ELR (cell line): ENCODE results near the gene USP13.
A peak's percentile ranks its signal among the peaks of the same experiment; 100 is the strongest.
"Not testable (repeated sequence)": the region's sequence is repeated elsewhere in the genome, so short reads cannot be mapped to it uniquely, and the experiment has no call there.

ENCODE experiments used
- DNase-seq: peaks from one replicate; pipeline ENCODE4 v3.0.0-alpha.2; 2015; ENCODE audit warnings: low read depth

USP13 gene

GRCh38 chr3:179655236-179655635, 2.4 kb downstream of the USP13 start:
- no peak for DNase-seq

- no peak for DNase-seq
These were observed 5.8 kb downstream of the USP13 start for GRCh38 chr3:179658606-179659005.

GRCh38 chr3:179660872-179661271, 8.0 kb downstream of the USP13 start:
- no peak for DNase-seq

GRCh38 chr3:179661777-179662176, 8.9 kb downstream of the USP13 start:
- no peak for DNase-seq

GRCh38 chr3:179663093-179663492, 10.3 kb downstream of the USP13 start:
- no peak for DNase-seq

GRCh38 chr3:179666030-179666429, 13.2 kb downstream of the USP13 start:
- peak; percentile 20 for DNase-seq

- DNase-seq = no peak
These were observed 13.7 kb downstream of the USP13 start for GRCh38 chr3:179666436-179667035.

- DNase-seq = no peak
These were observed 15.6 kb downstream of the USP13 start for GRCh38 chr3:179668429-179668828.

- DNase-seq = no peak
These were observed 17.5 kb downstream of the USP13 start for GRCh38 chr3:179670311-179670710.

- DNase-seq = no peak
These were observed 18.5 kb downstream of the USP13 start for GRCh38 chr3:179671309-179671708.

- DNase-seq = peak; percentile 16
These were observed 19.0 kb downstream of the USP13 start for GRCh38 chr3:179671747-179672242.

- DNase-seq = no peak
These were observed 20.1 kb downstream of the USP13 start for GRCh38 chr3:179672918-179673317.

- no peak for DNase-seq
These were observed 20.7 kb downstream of the USP13 start for GRCh38 chr3:179673523-179673922.

GRCh38 chr3:179676081-179676480, 23.2 kb downstream of the USP13 start:
- DNase-seq = no peak

- no peak for DNase-seq
These were observed 25.0 kb downstream of the USP13 start for GRCh38 chr3:179677884-179678283.

- DNase-seq = no peak
These were observed 28.8 kb downstream of the USP13 start for GRCh38 chr3:179681492-179682263.

- DNase-seq = no peak
These were observed 29.7 kb downstream of the USP13 start for GRCh38 chr3:179682426-179683080.

- not testable (repeated sequence) for DNase-seq
These were observed 30.4 kb downstream of the USP13 start for GRCh38 chr3:179683286-179683685.

- DNase-seq = peak; percentile 13
These were observed 35.2 kb downstream of the USP13 start for GRCh38 chr3:179687967-179688535.

GRCh38 chr3:179688850-179689249, 36.0 kb downstream of the USP13 start:
- peak; percentile 37 for DNase-seq

GRCh38 chr3:179694731-179695130, 41.9 kb downstream of the USP13 start:
- no peak for DNase-seq

GRCh38 chr3:179695672-179696313, 43.0 kb downstream of the USP13 start:
- DNase-seq = no peak
